GM20431 (cell line): ENCODE data around the gene SETD4.
"Not testable (repeated sequence)": the region's sequence is repeated elsewhere in the genome, so short reads cannot be mapped to it uniquely, and the experiment has no call there.

Experiments
- in situ Hi-C: fragments of 300-500 bp; cut with MseI, MboI; formaldehyde crosslinking; loops from one replicate; pipeline ENCODE4 v1.15.0; 2020; ENCODE audit warnings: low sequenced_read_pairs; ENCODE audit not compliant: unreplicated experiment

SETD4 gene

GRCh38 chr21:36079671-36080070 lies 19.3 kb upstream of the SETD4 start:
- in situ Hi-C loops, result no loop called here

GRCh38 chr21:36079010-36079649 lies 18.8 kb upstream of the SETD4 start:
- in situ Hi-C loops, result no loop called here

GRCh38 chr21:36077758-36078157 lies 17.4 kb upstream of the SETD4 start:
- in situ Hi-C loops, result no loop called here

GRCh38 chr21:36076878-36077655 lies 16.7 kb upstream of the SETD4 start:
- in situ Hi-C loops, result no loop called here

- in situ Hi-C loops, result no loop called here
Measured at GRCh38 chr21:36075953-36076352, 15.6 kb upstream of the SETD4 start.

- in situ Hi-C loops, result no loop called here
Measured at GRCh38 chr21:36075171-36075570, 14.8 kb upstream of the SETD4 start.

- in situ Hi-C loops, result not testable (repeated sequence)
Measured at GRCh38 chr21:36073911-36074310, 13.6 kb upstream of the SETD4 start.

GRCh38 chr21:36073181-36073580 lies 12.9 kb upstream of the SETD4 start:
- in situ Hi-C loops, result no loop called here

- in situ Hi-C loops, result no loop called here
Measured at GRCh38 chr21:36072453-36073162, 12.3 kb upstream of the SETD4 start.

GRCh38 chr21:36070999-36071398 lies 10.7 kb upstream of the SETD4 start:
- in situ Hi-C loops, result no loop called here

- in situ Hi-C loops, result no loop called here
Measured at GRCh38 chr21:36069713-36070583, 9.6 kb upstream of the SETD4 start, which contains the start of gene CBR1. CBR1 (plus strand) TSS chr21:36070024; CDS start chr21:36070116, 92 bp downstream.

- in situ Hi-C loops, result no loop called here
Measured at GRCh38 chr21:36068748-36069398, 8.5 kb upstream of the SETD4 start.

- in situ Hi-C loops, result no loop called here
Measured at GRCh38 chr21:36065497-36066036, 5.2 kb upstream of the SETD4 start.

- in situ Hi-C loops, result no loop called here
Measured at GRCh38 chr21:36064085-36064460, 3.7 kb upstream of the SETD4 start.

- in situ Hi-C loops, result no loop called here
Measured at GRCh38 chr21:36063375-36064084, 3.2 kb upstream of the SETD4 start.

GRCh38 chr21:36061445-36061844 lies 1.1 kb upstream of the SETD4 start:
- in situ Hi-C loops, result no loop called here

- in situ Hi-C loops, result no loop called here
Measured at GRCh38 chr21:36059823-36060158, 535 bp downstream of the SETD4 start.

GRCh38 chr21:36055551-36055950 lies 4.8 kb downstream of the SETD4 start:
- in situ Hi-C loops, result no loop called here

GRCh38 chr21:36053715-36054062 lies 6.6 kb downstream of the SETD4 start:
- in situ Hi-C loops, result no loop called here
